ENCODE results near the gene SLFN5.

DNA sequence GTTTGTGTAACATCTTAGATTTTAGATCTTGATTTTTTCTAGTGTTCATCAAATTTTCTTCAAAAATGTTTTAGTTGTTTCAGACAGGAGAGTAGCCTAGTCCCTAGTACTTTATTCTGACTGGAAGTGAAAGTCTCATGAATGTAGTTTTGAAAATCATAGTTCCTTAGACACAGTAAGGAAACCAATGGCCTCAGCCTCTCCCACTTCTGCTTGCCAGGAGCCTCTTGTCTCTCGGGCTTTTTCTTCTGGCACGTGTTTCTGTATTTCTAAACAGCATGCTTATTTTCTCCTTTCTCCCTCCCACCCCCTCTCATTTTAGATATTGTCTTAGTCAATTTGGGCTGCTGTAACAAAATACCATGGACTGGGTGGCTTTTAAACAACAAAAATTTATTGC is 9.8 kb downstream of the SLFN5 start:
- TF ChIP-seq POLR2A (IDR thresholded peaks at IDR 0.05; ENCODE audit: low read depth, low read length): no peak
- no peak for TF ChIP-seq POLR2AphosphoS5 (IDR thresholded peaks at IDR 0.05; ENCODE audit: low read depth, low read length)
- no peak for TF ChIP-seq TAF1 (IDR thresholded peaks at IDR 0.05; ENCODE audit: borderline replicate concordance, low read depth, low read length)

All from GM12892 (cell line).